ENCODE data around the gene STYXL2. TPM values are rescaled to one million over a fixed set of nuclear protein-coding genes. Genes with fewer than 3 reads are reported as not detected.
A peak's percentile ranks its signal among the peaks of the same experiment; 100 is the strongest.

The STYXL2 gene
- total RNA-seq, 1 donor from 2014 or later = 0.09 TPM

DNA sequence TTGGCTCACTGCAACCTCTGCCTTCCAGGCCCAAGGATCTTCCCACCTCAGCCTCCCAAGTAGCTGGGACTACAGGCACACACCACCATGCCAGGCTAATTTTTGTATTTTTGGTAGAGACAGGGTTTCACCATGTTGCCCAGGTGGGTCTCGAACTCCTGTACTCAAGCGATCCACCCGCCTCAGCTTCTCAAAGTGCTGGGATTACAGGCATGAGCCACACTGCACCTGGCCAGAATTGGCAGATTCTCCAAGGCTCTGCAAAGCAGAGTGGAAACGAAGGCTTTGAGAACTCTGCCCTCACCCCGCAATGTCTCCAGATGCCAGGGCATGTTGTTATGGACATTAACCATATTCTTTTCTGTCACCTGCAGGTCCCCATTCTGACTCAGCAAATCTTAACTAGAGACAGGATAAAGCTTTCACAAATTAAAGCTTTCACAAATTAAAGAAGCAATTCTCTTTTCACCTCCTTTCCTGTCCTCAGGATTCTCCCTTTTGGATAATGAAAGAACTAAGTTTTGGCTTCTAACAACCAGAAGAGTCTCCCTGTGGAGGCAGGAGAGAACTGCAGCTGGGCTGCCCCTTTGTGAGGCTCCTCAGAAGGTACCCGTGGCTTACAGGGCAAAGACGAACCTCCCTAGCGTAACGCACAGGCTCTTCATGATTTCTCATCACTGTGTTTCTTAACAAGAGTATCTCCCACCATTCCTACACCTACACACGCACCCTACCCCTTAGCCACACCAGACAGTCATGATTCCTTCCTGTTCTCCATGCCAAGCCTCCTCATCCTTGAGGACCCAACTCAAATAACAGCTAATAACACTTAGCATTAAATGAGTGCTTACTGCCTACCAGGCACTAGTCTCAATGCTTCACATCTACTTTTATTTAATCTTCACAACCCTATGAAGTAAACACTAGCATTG, 33.5 kb upstream of the STYXL2 start:
- ATAC-seq (no peak), DNase-seq (no peak)
- no peaks in the 10 kb centered on the region for H3K36me3 ChIP-seq
- no peaks in the 10 kb centered on the region for H3K9me3 ChIP-seq
- H3K4me3 ChIP-seq = no peak overlapping the region
- no peaks in the 10 kb centered on the region for H3K27me3 ChIP-seq (ENCODE audit: low read depth)
- H3K27ac ChIP-seq = no peak overlapping the region
- peaks cover 6% of the 10 kb centered on the region for H3K4me1 ChIP-seq
- TF ChIP-seq, protein P1, sequence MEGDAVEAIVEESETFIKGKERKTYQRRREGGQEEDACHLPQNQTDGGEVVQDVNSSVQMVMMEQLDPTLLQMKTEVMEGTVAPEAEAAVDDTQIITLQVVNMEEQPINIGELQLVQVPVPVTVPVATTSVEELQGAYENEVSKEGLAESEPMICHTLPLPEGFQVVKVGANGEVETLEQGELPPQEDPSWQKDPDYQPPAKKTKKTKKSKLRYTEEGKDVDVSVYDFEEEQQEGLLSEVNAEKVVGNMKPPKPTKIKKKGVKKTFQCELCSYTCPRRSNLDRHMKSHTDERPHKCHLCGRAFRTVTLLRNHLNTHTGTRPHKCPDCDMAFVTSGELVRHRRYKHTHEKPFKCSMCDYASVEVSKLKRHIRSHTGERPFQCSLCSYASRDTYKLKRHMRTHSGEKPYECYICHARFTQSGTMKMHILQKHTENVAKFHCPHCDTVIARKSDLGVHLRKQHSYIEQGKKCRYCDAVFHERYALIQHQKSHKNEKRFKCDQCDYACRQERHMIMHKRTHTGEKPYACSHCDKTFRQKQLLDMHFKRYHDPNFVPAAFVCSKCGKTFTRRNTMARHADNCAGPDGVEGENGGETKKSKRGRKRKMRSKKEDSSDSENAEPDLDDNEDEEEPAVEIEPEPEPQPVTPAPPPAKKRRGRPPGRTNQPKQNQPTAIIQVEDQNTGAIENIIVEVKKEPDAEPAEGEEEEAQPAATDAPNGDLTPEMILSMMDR (IDR thresholded peaks at IDR 0.05) = no peak
- intact Hi-C loops (cut with DNase I) = no loop called here

DNA sequence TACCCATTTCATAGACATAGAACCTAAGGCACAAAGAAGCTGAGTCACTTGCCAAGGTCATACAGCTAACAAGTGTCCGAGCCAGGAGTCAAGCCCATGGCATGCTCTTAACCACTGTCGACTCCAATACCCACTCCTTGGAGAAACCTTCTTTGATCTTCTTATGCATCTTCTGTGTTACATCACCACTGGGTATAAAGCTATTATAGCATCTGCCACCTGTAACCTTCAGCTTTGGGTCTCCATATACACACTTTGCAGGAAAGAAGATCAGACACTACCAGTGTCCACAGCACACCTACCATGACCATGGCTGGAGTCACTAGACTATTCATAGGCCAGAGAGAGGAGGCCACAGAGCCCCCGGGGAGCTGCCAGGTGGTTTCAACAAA, 32.8 kb upstream of the STYXL2 start:
- intact Hi-C loops (cut with DNase I) = no loop called here
- H3K27ac ChIP-seq = no peak overlapping the region
- peaks cover 6% of the 10 kb centered on the region for H3K4me1 ChIP-seq
- H3K27me3 ChIP-seq (ENCODE audit: low read depth) = no peaks in the 10 kb centered on the region
- no peaks in the 10 kb centered on the region for H3K9me3 ChIP-seq
- no peak overlapping the region for H3K4me3 ChIP-seq
- TF ChIP-seq, protein P1 (IDR thresholded peaks at IDR 0.05) = no peak
- ATAC-seq (no peak), DNase-seq (no peak)
- H3K36me3 ChIP-seq = no peaks in the 10 kb centered on the region

DNA sequence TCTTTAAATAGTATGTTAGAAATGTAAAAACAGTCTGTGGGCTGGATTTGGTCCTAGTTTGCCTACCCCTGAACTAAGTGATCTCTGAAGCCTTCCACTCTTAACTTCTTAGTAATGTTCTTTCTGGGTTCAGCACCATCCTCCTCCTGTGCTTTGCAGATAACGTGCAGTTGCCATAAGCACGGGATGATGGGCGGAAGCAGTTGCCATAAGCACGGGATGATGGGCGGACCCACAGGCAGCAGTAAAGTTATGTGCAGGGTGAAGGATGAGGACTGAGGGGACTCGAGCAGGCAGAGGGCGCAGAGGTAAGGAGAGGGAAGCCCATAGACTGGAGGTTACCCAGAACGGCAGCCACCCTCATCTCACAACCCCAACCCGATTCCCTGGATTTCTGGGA, 29.3 kb upstream of the STYXL2 start:
- Histone ChIP-seq H3K36me3 (no peaks in the 10 kb centered on the region), H3K9me3 (no peaks in the 10 kb centered on the region), H3K27ac (no peak overlapping the region), H3K27me3 (ENCODE audit: low read depth) (no peaks in the 10 kb centered on the region), H3K4me3 (no peak overlapping the region), H3K4me1 (peaks cover 5% of the 10 kb centered on the region)
- intact Hi-C loops (cut with DNase I) = no loop called here
- ATAC-seq (no peak), DNase-seq (no peak)
- TF ChIP-seq, protein P1 (IDR thresholded peaks at IDR 0.05) = no peak

DNA sequence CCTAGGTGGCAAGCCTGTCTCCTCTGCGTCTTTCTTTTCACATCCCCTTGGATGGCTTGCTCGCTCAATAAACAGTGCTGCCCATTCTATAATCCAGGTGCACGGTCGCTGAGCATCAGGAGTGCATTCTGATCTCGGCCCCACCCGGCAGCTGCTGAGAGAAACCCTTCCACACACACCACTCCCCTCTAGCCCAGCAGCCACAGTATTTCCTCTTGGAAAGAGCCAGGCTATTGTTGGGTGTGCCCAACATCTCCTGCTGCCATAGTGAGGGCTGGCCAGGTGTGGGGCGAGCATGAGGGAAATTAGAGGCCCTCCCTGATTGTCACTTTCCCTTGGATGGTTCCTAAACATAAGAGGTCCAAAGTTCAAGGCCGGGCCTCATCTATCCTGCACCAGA, 28.4 kb upstream of the STYXL2 start:
- H3K4me3 ChIP-seq = no peak overlapping the region
- DNase-seq = no peak
- peaks cover 5% of the 10 kb centered on the region for H3K4me1 ChIP-seq
- intact Hi-C loops (cut with DNase I) = no loop called here
- no peaks in the 10 kb centered on the region for H3K36me3 ChIP-seq
- TF ChIP-seq, protein P1 (IDR thresholded peaks at IDR 0.05) = no peak
- ATAC-seq = no peak
- H3K9me3 ChIP-seq = no peaks in the 10 kb centered on the region
- no peaks in the 10 kb centered on the region for H3K27me3 ChIP-seq (ENCODE audit: low read depth)
- no peak overlapping the region for H3K27ac ChIP-seq

DNA sequence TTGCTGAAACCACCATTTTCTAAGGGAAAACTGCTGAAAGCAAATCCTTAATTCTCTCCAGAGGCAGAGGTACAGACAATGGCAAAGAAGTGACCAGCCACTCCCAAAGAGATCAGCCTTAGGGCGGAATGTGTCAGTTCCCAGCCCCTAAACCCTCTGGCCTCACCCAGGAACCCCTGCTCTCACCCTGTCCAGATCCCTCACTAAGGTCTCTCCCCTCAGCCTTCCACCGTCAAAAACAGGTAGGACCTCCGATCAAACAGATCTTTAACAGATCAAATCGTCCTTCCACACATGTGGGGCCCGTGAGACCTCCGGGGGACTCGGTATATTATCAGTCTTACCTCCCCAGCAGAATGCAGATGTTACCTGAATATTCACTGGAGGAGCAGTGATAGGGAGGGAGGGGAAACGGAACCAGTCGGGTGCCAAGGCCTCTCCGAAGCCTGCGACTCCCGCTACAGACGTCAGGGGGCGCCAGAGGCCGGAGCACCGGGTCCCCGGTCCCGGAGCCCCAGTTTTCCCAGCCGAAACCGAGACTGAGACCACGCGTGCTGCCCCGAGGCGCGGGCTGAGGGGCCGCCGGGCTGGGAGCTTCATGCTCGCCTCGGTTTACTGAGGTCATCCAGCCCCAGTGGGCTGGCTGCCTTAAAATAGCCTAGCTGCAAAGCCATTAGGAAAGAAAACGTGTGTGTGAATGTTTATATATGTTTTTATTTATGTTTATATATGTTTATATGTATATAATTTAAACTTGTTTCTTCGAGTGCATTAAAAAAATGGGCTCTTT, 27.3 kb upstream of the STYXL2 start:
- Histone ChIP-seq H3K27me3 (ENCODE audit: low read depth) (no peaks in the 10 kb centered on the region), H3K36me3 (no peaks in the 10 kb centered on the region), H3K9me3 (no peaks in the 10 kb centered on the region), H3K4me1 (peaks cover 5% of the 10 kb centered on the region), H3K4me3 (peak overlapping the region; percentile 39), H3K27ac (no peak overlapping the region)
- TF ChIP-seq, protein P1 (IDR thresholded peaks at IDR 0.05) = peak; percentile 98
- ATAC-seq (peak; percentile 91 to 94), DNase-seq (peak; percentile 83)
- intact Hi-C loops (cut with DNase I) = no loop called here

Data from lower lobe of right lung (tissue), 2 donors.